ENCODE measurements around the gene TULP4. TPM values are rescaled to one million over a fixed set of nuclear protein-coding genes. Genes with fewer than 3 reads are reported as not detected.

Gene TULP4
- total RNA-seq, 1 experiment from 2014 or later, result 126 TPM

DNA sequence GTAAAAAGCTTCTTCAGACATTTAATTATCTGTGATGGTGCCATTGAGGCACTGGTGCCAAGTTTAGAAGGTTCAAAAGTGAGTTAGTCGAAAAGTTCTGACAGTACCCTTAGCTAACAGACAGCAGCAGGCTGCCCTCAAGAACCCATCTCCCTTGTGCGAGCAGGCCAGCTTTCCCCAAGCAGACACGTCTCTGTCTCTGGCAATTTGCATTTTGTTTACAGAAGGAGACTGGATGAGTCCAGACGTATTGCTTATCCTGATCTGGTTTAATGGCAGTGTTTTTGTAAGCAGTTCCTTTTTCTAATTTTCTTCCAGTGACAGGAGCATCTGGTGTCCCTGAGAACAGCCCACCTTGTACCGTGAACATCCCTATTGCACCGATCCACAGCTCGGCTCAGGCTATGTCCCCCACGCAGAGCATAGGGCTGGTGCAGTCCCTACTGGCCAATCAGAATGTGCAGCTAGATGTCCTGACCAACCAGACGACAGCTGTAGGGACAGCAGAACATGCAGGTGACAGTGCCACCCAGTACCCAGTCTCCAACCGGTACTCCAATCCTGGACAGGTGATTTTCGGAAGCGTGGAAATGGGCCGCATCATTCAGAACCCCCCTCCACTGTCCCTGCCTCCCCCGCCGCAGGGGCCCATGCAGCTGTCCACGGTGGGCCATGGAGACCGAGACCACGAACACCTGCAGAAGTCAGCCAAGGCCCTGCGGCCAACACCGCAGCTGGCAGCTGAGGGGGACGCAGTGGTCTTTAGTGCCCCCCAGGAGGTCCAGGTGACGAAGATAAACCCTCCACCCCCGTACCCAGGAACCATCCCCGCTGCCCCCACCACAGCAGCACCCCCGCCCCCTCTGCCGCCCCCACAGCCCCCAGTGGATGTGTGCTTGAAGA lies 189.3 kb downstream of the TULP4 start:
- H3K9me3 Mint-ChIP-seq (ENCODE audit: unreplicated experiment), result no peaks in the 10 kb centered on the region
- ChIA-PET CTCF (no interaction called here), POLR2A (no interaction called here)
- Histone ChIP-seq H3K4me3 (ENCODE audit: low read depth, low read length) (no peak overlapping the region), H3K36me3 (ENCODE audit: control insufficient read depth, insufficient read depth, low read length) (peaks cover 6% of the 10 kb centered on the region), H3K9me3 (no peaks in the 10 kb centered on the region), H3K4me1 (no peaks in the 10 kb centered on the region), H3K27me3 (replicated peaks; ENCODE audit: control insufficient read depth, insufficient read depth, low read length) (no peaks in the 10 kb centered on the region)
- H3K36me3 Mint-ChIP-seq (ENCODE audit: insufficient read depth, unreplicated experiment), result peaks cover 61% of the 10 kb centered on the region
- H3K27ac Mint-ChIP-seq (ENCODE audit: unreplicated experiment), result no peak overlapping the region
- H3K27me3 Mint-ChIP-seq (ENCODE audit: insufficient read depth, unreplicated experiment), result no peaks in the 10 kb centered on the region
- TF ChIP-seq CTCF (IDR thresholded peaks at IDR 0.05; ENCODE audit: insufficient read depth in 1 of 2, low read depth in 1 of 2, low read length in 1 of 2, severe bottlenecking in 1 of 2, unreplicated experiment in 1 of 2), result no peak
- intact Hi-C loops (cut with micrococcal nuclease; ENCODE audit: unreplicated experiment), result no loop called here
- no peaks in the 10 kb centered on the region for H3K4me1 Mint-ChIP-seq (ENCODE audit: low read depth, unreplicated experiment)
- no peak for DNase-seq
- no TSS peak for BruUV-seq (replicated peaks)
- H3K4me3 Mint-ChIP-seq (ENCODE audit: unreplicated experiment), result no peak overlapping the region

DNA sequence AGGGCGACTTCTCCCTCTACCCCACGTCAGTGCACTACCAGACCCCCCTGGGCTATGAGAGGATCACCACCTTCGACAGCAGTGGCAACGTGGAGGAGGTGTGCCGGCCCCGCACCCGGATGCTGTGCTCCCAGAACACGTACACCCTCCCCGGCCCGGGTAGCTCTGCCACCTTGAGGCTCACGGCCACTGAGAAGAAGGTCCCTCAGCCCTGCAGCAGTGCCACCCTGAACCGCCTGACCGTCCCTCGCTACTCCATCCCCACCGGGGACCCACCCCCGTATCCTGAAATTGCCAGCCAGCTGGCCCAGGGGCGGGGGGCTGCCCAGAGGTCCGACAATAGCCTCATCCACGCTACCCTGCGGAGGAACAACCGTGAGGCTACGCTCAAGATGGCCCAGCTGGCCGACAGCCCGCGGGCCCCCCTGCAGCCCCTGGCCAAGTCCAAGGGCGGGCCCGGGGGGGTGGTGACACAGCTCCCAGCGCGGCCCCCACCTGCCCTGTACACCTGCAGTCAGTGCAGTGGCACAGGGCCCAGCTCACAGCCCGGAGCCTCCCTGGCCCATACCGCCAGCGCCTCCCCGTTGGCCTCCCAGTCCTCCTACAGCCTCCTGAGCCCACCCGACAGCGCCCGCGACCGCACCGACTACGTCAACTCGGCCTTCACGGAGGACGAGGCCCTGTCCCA lies 190.1 kb downstream of the TULP4 start:
- no peaks in the 10 kb centered on the region for H3K27me3 Mint-ChIP-seq (ENCODE audit: insufficient read depth, unreplicated experiment)
- CTCF ChIA-PET, result no interaction called here
- no peak for TF ChIP-seq CTCF (IDR thresholded peaks at IDR 0.05; ENCODE audit: insufficient read depth in 1 of 2, low read depth in 1 of 2, low read length in 1 of 2, severe bottlenecking in 1 of 2, unreplicated experiment in 1 of 2)
- no peak overlapping the region for H3K27ac Mint-ChIP-seq (ENCODE audit: unreplicated experiment)
- no peak overlapping the region for H3K4me3 Mint-ChIP-seq (ENCODE audit: unreplicated experiment)
- intact Hi-C loops (cut with micrococcal nuclease; ENCODE audit: unreplicated experiment), result no loop called here
- no peaks in the 10 kb centered on the region for H3K9me3 Mint-ChIP-seq (ENCODE audit: unreplicated experiment)
- no peak for DNase-seq
- Histone ChIP-seq H3K4me3 (ENCODE audit: low read depth, low read length) (no peak overlapping the region), H3K4me1 (no peaks in the 10 kb centered on the region), H3K9me3 (no peaks in the 10 kb centered on the region), H3K27me3 (replicated peaks; ENCODE audit: control insufficient read depth, insufficient read depth, low read length) (no peaks in the 10 kb centered on the region), H3K36me3 (ENCODE audit: control insufficient read depth, insufficient read depth, low read length) (peaks cover 6% of the 10 kb centered on the region)
- POLR2A ChIA-PET, result no interaction called here
- H3K4me1 Mint-ChIP-seq (ENCODE audit: low read depth, unreplicated experiment), result no peaks in the 10 kb centered on the region
- no TSS peak for BruUV-seq (replicated peaks)
- H3K36me3 Mint-ChIP-seq (ENCODE audit: insufficient read depth, unreplicated experiment), result peaks cover 69% of the 10 kb centered on the region

DNA sequence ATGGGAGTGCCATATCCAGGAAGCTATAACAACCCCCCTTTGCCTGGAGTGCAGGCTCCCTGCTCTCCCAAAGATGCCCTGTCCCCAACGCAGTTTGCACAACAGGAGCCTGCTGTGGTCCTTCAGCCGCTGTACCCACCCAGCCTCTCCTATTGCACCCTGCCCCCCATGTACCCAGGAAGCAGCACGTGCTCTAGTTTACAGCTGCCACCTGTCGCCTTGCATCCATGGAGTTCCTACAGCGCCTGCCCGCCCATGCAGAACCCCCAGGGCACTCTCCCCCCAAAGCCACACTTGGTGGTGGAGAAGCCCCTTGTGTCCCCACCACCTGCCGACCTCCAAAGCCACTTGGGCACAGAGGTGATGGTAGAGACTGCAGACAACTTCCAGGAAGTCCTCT lies 191.0 kb downstream of the TULP4 start:
- Mint-ChIP-seq H3K4me3 (ENCODE audit: unreplicated experiment) (no peak overlapping the region), H3K4me1 (ENCODE audit: low read depth, unreplicated experiment) (no peaks in the 10 kb centered on the region), H3K36me3 (ENCODE audit: insufficient read depth, unreplicated experiment) (peaks cover 76% of the 10 kb centered on the region), H3K27me3 (ENCODE audit: insufficient read depth, unreplicated experiment) (no peaks in the 10 kb centered on the region), H3K27ac (ENCODE audit: unreplicated experiment) (peak overlapping the region; percentile 21), H3K9me3 (ENCODE audit: unreplicated experiment) (no peaks in the 10 kb centered on the region)
- CTCF ChIA-PET, result no interaction called here
- DNase-seq, result no peak
- Histone ChIP-seq H3K36me3 (ENCODE audit: control insufficient read depth, insufficient read depth, low read length) (peaks cover 6% of the 10 kb centered on the region), H3K4me1 (no peaks in the 10 kb centered on the region), H3K27me3 (replicated peaks; ENCODE audit: control insufficient read depth, insufficient read depth, low read length) (no peaks in the 10 kb centered on the region), H3K9me3 (no peaks in the 10 kb centered on the region), H3K4me3 (ENCODE audit: low read depth, low read length) (no peak overlapping the region)
- intact Hi-C loops (cut with micrococcal nuclease; ENCODE audit: unreplicated experiment), result no loop called here
- POLR2A ChIA-PET, result no interaction called here
- TF ChIP-seq CTCF (IDR thresholded peaks at IDR 0.05; ENCODE audit: insufficient read depth in 1 of 2, low read depth in 1 of 2, low read length in 1 of 2, severe bottlenecking in 1 of 2, unreplicated experiment in 1 of 2), result no peak
- no TSS peak for BruUV-seq (replicated peaks)
